ENCODE data around the gene CCDC33.

Gene CCDC33

GRCh38 chr15:74291101-74292071, 55.3 kb downstream of the CCDC33 start:
- DNase-seq = peak; percentile 88

- no peak for DNase-seq
Observed at GRCh38 chr15:74293021-74293810, 57.1 kb downstream of the CCDC33 start.

GRCh38 chr15:74294010-74294409, 57.9 kb downstream of the CCDC33 start:
- DNase-seq = no peak

- DNase-seq = no peak
Observed at GRCh38 chr15:74295800-74296199, 59.7 kb downstream of the CCDC33 start.

- no peak for DNase-seq
Observed at GRCh38 chr15:74297887-74298286, 61.8 kb downstream of the CCDC33 start.

GRCh38 chr15:74300057-74300795, 64.1 kb downstream of the CCDC33 start:
- DNase-seq = no peak

GRCh38 chr15:74301583-74302361, 65.6 kb downstream of the CCDC33 start:
- DNase-seq = no peak

- peak; percentile 44 for DNase-seq
Observed at GRCh38 chr15:74302821-74303359, 66.8 kb downstream of the CCDC33 start.

- DNase-seq = no peak
Observed at GRCh38 chr15:74303741-74304309, 67.7 kb downstream of the CCDC33 start.

- no peak for DNase-seq
Observed at GRCh38 chr15:74304431-74304830, 68.3 kb downstream of the CCDC33 start.

GRCh38 chr15:74305687-74306086, 69.6 kb downstream of the CCDC33 start:
- DNase-seq = no peak

- DNase-seq = no peak
Observed at GRCh38 chr15:74306781-74307217, 70.7 kb downstream of the CCDC33 start.

GRCh38 chr15:74307827-74308811, 72.0 kb downstream of the CCDC33 start:
- DNase-seq = peak; percentile 64

GRCh38 chr15:74311734-74312444, 75.8 kb downstream of the CCDC33 start:
- DNase-seq = no peak

- DNase-seq = no peak
Observed at GRCh38 chr15:74312445-74313007, 76.4 kb downstream of the CCDC33 start.

- no peak for DNase-seq
Observed at GRCh38 chr15:74313889-74314288, 77.8 kb downstream of the CCDC33 start.

- DNase-seq = no peak
Observed at GRCh38 chr15:74314795-74315438, 78.8 kb downstream of the CCDC33 start.

GRCh38 chr15:74315626-74316025, 79.5 kb downstream of the CCDC33 start:
- no peak for DNase-seq

GRCh38 chr15:74316141-74316540, 80.0 kb downstream of the CCDC33 start:
- DNase-seq = no peak
